GM19240 (cell line): ENCODE measurements around the gene SOX5.
"Not testable (repeated sequence)": the region's sequence is repeated elsewhere in the genome, so short reads cannot be mapped to it uniquely, and the experiment has no call there.

ENCODE experiments used
- DNase-seq: peaks from one replicate; pipeline ENCODE4 v3.0.0; 2011; ENCODE audit warnings: low spot score; ENCODE audit not compliant: insufficient read length

SOX5 gene

GRCh38 chr12:23757541-23757962 is 191.9 kb downstream of the SOX5 start:
- no peak for DNase-seq

- no peak for DNase-seq
Observed at GRCh38 chr12:23756416-23756815, 193.1 kb downstream of the SOX5 start.

DNA sequence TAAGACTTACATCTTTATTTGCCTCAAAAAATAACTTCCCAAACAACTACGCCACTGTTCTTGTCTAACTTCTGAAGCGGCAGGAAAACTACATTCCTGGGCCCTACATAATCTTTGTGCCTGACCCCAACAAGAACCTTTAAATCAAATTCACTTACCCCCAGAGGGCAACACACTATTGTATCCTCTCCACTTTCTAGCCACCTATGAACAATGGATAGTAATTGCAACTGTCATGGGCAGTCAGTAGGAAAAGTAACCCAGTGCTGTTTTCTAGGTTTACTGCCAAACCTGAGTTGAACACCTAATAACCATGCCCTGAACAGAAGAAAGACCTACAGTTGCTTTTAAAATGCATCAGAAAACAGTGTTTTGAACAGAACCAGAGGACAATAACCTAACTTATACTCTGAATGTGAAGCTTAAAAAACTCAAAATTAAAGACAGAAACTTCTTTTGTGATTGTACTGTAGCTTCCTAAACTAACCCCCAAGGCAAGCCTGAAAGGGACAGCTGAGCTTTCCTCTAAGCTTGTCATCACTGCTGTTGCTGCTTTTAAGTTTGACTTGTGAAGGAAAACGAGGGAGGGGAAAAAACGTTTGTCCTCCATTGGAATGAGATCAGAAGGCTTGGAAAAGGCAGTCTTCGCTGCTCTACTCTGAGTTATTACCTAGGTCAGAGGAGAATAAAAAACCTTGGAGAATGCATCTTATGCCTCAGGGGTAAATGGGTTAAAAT is 195.7 kb downstream of the SOX5 start:
- DNase-seq, result no peak

GRCh38 chr12:23752245-23752644 is 197.2 kb downstream of the SOX5 start:
- no peak for DNase-seq

DNA sequence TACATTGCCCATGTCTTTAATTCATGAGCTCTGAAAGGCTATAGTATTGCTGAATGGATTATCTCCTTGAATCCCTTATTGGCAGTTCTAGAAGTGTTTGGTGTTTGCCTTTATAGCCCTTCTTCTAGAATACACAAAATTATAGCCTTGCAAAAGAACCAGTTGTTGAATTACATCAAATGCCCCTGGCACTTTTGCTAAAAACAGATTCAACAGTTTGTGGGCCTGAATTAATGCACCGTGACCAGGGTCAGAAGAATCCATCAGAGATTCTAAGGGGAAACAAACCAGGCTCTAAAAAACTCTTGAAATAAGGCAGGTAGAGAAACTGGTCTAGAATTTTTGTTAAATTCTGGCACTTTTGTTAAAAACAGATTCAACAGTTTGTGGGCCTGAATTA is 197.8 kb downstream of the SOX5 start:
- no peak for DNase-seq

DNA sequence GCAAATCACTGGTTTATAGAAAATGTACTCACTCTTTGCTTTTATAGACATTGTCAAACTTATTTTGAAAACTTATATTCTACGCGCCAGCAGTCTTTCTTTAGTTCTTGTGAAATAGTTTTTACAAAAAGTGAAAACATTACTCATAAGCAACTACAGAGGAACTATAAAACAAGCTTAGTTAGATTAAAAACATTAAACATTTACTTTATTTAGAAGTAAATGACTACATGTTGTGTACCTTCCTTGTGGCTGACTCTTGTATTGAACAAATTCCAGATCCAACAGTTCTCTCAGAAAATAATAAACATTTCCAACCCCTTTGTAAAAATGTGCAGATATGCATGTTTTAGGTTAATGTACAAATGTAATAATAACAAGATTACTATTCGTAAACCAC is 198.5 kb downstream of the SOX5 start:
- DNase-seq, result no peak

- no peak for DNase-seq
Observed at GRCh38 chr12:23744696-23745095, 204.8 kb downstream of the SOX5 start.

DNA sequence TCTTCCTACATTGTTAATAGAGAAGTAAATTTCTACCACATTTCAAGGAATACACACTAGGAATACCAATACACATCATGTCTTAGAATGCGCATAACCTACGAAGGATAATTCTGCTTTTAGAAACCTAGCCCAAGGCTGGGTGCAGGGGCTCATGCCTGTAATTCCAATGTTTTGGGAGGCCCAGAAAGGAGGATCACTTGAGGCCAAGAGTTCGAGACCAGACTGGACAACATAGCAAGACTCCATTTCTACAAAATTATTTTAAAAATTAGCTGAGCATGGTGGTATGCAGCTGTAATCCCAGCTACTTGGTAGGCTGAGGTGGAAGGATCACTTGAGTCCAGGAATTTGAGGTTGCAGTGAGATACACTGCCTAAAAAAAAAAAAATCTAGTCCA is 206.9 kb downstream of the SOX5 start:
- no peak for DNase-seq

GRCh38 chr12:23731493-23731892 is 218.0 kb downstream of the SOX5 start:
- no peak for DNase-seq

DNA sequence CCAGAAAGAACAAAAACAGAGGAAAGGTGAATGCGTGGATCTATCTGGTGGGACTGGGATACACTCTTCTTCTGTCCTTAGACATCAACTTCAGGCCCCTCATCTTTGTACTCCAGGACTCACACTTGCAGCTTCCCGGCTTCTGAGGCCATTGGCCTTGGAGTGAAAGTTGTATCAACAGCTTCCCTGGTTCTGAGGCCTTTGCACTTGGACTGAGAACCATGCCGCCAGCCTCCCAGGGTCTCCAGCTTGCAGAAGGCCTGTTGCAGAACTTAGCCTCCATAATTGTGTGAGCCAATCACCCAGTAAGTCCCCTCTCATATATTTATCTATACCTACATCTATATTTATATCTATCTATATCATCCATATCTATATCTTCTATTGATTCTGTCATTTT is 218.4 kb downstream of the SOX5 start:
- no peak for DNase-seq

DNA sequence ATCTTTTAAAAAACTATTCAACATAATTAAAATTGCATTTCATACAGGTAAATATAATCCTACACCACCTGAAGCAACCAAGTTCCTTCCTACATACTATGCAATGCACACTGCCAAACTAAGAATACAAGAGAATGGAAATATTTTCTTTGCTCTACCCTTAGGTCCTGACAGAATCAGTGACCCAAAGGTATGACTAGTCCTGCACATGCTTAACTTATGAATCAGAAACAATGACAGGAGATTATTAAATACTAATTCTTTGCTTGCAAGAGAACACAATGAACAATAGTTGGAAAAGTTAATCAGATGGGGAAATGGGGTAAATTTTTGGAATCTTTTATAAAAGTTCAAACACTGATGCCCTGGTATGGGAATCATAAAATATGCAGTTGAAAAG is 220.1 kb downstream of the SOX5 start:
- no peak for DNase-seq

DNA sequence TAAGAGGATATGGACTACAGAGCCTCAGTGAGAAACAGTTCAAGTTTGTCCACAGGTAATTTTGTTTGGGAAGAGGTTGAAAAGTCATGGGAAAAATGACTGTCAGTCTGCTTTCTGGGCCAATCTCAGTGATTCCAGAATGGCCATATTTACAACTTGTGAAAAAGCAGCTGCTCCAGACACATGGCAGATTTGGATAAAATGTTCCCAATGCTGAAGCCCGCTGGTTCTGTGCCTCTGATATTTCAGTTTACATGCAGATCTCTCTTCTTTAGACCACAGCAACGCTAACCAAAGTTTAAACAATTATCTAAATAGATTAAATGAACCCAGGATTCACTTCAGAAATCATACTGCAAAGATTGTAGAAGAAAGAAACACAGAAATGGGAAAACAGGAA is 222.8 kb downstream of the SOX5 start:
- no peak for DNase-seq

- DNase-seq, result no peak
Observed at GRCh38 chr12:23722655-23723054, 226.8 kb downstream of the SOX5 start.

DNA sequence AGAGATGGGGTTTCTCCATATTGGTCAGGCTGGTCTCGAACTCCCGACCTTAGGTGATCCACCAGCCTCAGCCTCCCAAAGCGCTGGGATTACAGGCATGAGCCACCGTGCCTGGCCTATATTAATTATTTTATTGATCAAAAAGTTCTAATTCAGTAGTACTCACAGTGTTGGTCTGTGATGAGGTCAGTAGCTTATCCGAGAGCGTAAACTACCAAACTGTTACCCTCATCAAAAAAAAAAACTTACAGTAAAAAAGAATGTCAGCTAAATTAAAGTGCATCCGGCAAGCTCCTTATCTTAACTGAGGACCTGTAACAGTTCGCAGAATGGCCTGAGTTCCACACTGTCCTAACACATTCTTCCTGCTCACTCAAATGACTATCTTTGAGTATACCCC is 228.2 kb downstream of the SOX5 start:
- DNase-seq, result no peak

DNA sequence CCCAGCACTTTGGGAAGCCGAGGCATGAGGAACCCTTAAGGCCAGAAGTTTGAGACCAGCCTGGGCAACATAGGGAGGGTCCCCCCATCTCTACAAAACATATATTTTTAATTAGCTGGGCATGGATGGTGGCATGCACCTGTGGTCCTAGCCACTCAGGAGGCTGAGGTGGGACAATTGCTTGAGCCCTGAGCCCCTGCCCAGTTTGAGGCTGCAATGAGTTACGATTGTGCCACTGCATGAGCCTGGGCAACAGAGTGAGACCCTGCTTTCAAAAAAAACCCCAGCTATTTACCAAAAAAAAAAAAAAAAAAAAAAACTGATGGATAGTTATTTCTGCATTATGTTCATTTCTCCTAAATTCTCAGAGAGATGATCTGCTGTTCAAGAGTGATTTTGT is 230.0 kb downstream of the SOX5 start:
- DNase-seq, result no peak

DNA sequence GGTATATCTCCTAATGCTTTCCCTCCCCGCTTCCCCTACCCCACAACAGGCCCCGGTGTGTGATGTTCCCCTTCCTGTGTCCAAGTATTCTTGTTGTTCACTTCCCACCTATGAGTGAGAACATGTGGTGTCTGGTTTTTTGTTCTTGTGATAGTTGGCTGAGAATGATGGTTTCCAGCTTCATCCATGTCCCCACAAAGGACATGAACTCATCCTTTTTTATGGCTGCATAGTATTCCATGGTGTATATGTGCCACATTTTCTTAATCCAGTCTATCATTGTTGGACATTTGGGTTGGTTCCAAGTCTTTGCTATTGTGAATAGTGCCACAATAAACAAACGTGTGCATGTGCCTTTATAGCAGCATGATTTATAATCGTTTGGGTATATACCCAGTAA is 239.1 kb downstream of the SOX5 start:
- DNase-seq, result not testable (repeated sequence)

DNA sequence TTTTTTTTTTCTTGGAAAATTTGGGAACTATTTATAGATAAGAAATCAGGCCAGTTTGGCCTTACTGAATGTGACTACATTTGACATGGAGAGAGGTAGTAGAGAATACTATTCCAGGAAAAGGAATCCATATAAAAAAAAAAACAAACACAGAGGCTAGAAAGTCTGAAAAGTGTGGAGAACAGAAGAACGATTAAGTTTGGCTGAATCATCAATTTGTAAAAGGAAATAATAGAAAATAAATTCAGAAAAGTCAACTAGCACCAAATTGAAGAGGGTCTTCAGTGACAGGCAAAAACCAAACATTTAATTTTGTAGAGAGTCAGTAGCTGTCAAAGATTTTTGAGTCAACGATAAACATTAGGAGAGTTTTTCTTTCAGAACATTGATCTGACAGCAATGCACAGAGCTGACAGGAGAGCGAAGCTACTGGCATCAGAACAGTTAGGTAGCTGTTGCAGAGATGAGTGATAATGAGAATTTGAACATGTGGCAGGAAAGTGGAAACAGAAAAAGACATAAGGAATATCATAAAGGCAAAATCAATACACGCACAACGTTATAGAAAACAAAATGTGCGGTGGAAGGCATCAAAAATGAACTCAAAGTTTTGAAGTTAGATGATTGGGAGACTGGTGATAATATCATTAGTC is 241.2 kb downstream of the SOX5 start:
- DNase-seq, result no peak

GRCh38 chr12:23707270-23707669 is 242.2 kb downstream of the SOX5 start:
- no peak for DNase-seq

DNA sequence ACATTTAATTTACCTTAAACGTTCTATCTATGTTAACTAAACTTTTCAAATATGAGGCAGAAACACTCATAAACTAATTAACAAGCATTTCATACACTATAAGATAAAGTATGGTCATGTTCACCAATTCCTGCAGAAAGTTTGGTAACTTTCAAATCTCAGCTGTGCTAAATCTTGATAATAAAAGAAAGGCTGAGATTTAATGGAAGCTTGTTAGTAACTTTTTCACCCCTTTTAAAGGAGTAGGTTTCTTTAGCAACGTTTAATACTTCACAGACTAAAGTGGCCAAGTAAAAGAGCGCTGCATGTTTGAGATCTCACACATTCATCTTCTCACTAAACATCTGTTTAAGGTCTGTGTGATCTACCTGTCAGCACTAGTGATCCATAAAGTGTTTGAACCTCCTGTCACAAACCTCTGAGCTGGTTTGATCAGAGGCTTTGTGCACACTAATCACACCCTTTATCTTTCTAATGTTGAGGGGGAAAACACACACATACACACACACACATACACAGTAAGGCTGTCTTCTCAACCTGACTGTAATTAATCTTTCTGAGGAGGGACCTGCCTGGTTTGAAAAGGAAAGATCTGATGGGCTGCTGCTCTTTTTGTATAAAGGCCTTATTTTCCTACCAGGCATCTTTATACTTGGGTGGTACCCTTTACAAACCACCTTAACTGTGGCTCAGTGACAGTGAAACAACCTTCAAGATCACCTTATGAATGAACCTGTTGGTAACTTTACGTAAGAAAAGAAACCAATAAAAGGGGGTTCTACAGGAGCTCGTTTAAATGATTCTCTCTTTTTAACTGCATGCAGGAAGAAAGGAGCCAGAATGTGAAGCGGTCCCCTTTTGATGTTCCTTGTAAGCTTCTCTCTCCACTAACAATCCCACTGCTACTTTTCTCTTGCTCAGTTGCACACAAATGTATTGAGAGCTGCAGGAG is 244.2 kb downstream of the SOX5 start:
- no peak for DNase-seq

DNA sequence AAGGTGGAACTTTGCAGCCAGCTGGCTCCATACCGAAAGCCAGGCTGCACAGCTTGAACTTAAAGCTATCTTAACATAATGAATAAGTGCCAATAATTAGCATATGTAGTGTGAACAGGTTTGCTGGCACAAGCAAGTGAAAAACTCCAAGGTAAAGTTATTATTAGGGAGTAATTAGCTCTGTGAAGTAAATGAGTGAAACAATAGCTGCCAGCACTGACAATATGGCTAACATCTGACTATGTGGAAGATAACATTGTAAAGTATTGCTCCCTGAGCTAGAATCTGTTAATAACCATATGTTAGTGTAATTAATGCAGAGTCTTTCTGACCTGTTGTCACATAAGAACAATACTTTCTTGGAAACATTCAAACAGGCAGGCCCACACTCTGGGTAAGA is 246.4 kb downstream of the SOX5 start:
- no peak for DNase-seq

GRCh38 chr12:23699031-23699430 is 250.4 kb downstream of the SOX5 start:
- no peak for DNase-seq

- DNase-seq, result no peak
Observed at GRCh38 chr12:23694920-23695319, 254.6 kb downstream of the SOX5 start.
